K562 (cell line): ENCODE results near the gene TK1. TPM values are rescaled to one million over a fixed set of nuclear protein-coding genes. Genes with fewer than 3 reads are reported as not detected.

Experiments used
- ATAC-seq: fragments of 200-7000 bp; cut with Tn5 transposase; 3 replicates; pipeline ENCODE4 v1.9.1; 2020; ENCODE audit warnings: moderate library complexity
- BruUV-seq: library from RNA; stranded (reverse); fragments of 400-500 nt; replicated peaks from 2 replicates; lab custom pipeline; 2021; lab: Mats Ljungman, UMichigan
- CTCF ChIA-PET: fragments of 300-600 bp; formaldehyde crosslinking; extraction: SDS; loops from one replicate; lab custom pipeline; 2021; ENCODE audit warnings: low intra/inter-chr PET ratio; lab: Yijun Ruan, JAX
- POLR2A ChIA-PET: fragments of 300-600, 350-650 bp; sonication (Branson Sonifier 250); formaldehyde crosslinking; extraction: SDS; loops from one replicate; lab custom pipeline; 2021; ENCODE audit warnings: antibody characterized with exemption, inconsistent platforms; lab: Yijun Ruan, JAX
- DNase-seq, 4 experiments: peaks; one replicate each; pipeline versions ENCODE4 v3.0.0 to v3.0.0-alpha.2; 2011 to 2018; ENCODE audit warnings: low spot score in 3 of 4, mixed read lengths in 3 of 4; ENCODE audit errors: extremely low read depth in 1 of 4
- FAIRE-seq: peaks from 2 replicates; lab custom pipeline; 2011; peaks lifted over from hg19 to GRCh38; lab: Jason Lieb, UNC
- H2AFZ ChIP-seq: 2 replicates; pipeline ENCODE4 v1.6.0; 2011; ENCODE audit warnings: low read depth, low read length, control low read depth, inconsistent platforms
- H3K27ac ChIP-seq: fragments of 200-600 bp; 3 replicates; pipeline ENCODE4 v1.8.0; 2011; ENCODE audit warnings: low read depth, mild to moderate bottlenecking, control low read depth, inconsistent platforms, low read length, moderate library complexity, mixed read lengths; ENCODE audit errors: extremely low read depth
- H3K27me3 ChIP-seq, 2 experiments: fragments of 300-600 bp in 1 of 2; 2 replicates in 1 of 2; 3 replicates in 1 of 2; pipeline versions ENCODE4 v1.6.0 to v1.8.0; 2011; ENCODE audit warnings: inconsistent platforms in 2 of 2, low read length in 2 of 2, mild to moderate bottlenecking in 1 of 2, mixed read lengths in 1 of 2, moderate library complexity in 1 of 2; ENCODE audit not compliant: control insufficient read depth in 2 of 2, insufficient read depth in 2 of 2
- H3K36me3 ChIP-seq: fragments of 300-600 bp; 3 replicates; pipeline ENCODE4 v1.8.0; 2011; ENCODE audit warnings: mild to moderate bottlenecking, low read length, inconsistent platforms; ENCODE audit not compliant: control insufficient read depth, insufficient read depth
- H3K4me1 ChIP-seq, 2 experiments: fragments of 200-600 bp in 1 of 2; replicated peaks in 1 of 2; 2 replicates in 1 of 2; 3 replicates in 1 of 2; pipeline versions ENCODE4 v1.5.1 to v1.8.0; 2011; ENCODE audit warnings: inconsistent platforms in 2 of 2, low read length in 2 of 2, mild to moderate bottlenecking in 1 of 2, mixed read lengths in 1 of 2, moderate library complexity in 1 of 2; ENCODE audit not compliant: control insufficient read depth in 2 of 2, insufficient read depth in 2 of 2
- H3K4me2 ChIP-seq: 2 replicates; pipeline ENCODE4 v1.6.1; 2011; ENCODE audit warnings: low read length, control low read depth, inconsistent platforms, mixed read lengths; ENCODE audit not compliant: insufficient read depth
- H3K4me3 ChIP-seq: fragments of 200-600 bp; sonication (generic), shearing (Covaris generic); 2 replicates; pipeline ENCODE4 v1.5.1; 2016; ENCODE audit warnings: control low read depth, inconsistent platforms
- H3K79me2 ChIP-seq: fragments of 200-600 bp; 3 replicates; pipeline ENCODE4 v1.8.0; 2011; ENCODE audit warnings: low read length, inconsistent platforms; ENCODE audit not compliant: control insufficient read depth, insufficient read depth
- H3K9ac ChIP-seq, 2 experiments: 2 replicates each; pipeline versions ENCODE4 v1.6.0 to v1.6.1; 2011; ENCODE audit warnings: low read depth in 2 of 2, low read length in 2 of 2, control low read depth in 1 of 2, inconsistent platforms in 1 of 2, mild to moderate bottlenecking in 1 of 2, mixed read lengths in 1 of 2; ENCODE audit not compliant: insufficient read depth in 1 of 2
- H3K9me1 ChIP-seq: one replicate; pipeline ENCODE4 v1.6.0; 2011; ENCODE audit warnings: inconsistent platforms, mild to moderate bottlenecking, low read length, moderate library complexity; ENCODE audit not compliant: control insufficient read depth, insufficient read depth
- H3K9me3 ChIP-seq: replicated peaks from 2 replicates; pipeline ENCODE4 v1.5.1; 2011; ENCODE audit warnings: low read depth, low read length, inconsistent platforms; ENCODE audit not compliant: control insufficient read depth, insufficient read depth
- H4K20me1 ChIP-seq: replicated peaks from 2 replicates; pipeline ENCODE4 v1.6.1; 2011; ENCODE audit warnings: low read length, inconsistent platforms, mixed read lengths; ENCODE audit not compliant: control insufficient read depth, insufficient read depth
- ATF3 ChIP-seq, 2 experiments: fragments of 450-650 bp in 1 of 2; sonication (generic) in 1 of 2; formaldehyde crosslinking in 1 of 2; IDR thresholded peaks in 1 of 2; conservative IDR thresholded peaks in 1 of 2; 2 replicates each; pipeline versions ENCODE4 v1.6.1 to v1.8.1; 2016 to 2023; ENCODE audit warnings: mild to moderate bottlenecking in 2 of 2, moderate library complexity in 2 of 2, inconsistent platforms in 1 of 2, missing genetic modification reagents in 1 of 2
- E4F1 ChIP-seq: fragments of 250-450 bp; sonication (Bioruptor Pico); IDR thresholded peaks from 2 replicates; pipeline ENCODE4 v1.5.0; 2021; ENCODE audit warnings: mild to moderate bottlenecking, borderline replicate concordance
- ERF ChIP-seq: fragments of 450-650 bp; formaldehyde crosslinking; IDR thresholded peaks from 2 replicates; pipeline ENCODE4 v1.4.0; 2020; ENCODE audit warnings: mild to moderate bottlenecking, mixed read lengths
- MLX ChIP-seq, 2 experiments: fragments of 450-650 bp in 1 of 2; sonication (generic) in 1 of 2; formaldehyde crosslinking; conservative IDR thresholded peaks; 2 replicates each; pipeline versions ENCODE4 v1.4.0 to v1.8.1; 2020 to 2022; ENCODE audit warnings: mild to moderate bottlenecking in 1 of 2, missing genetic modification reagents in 1 of 2
- NFE2 ChIP-seq: IDR thresholded peaks from 2 replicates; pipeline ENCODE4 v1.6.1; 2014; ENCODE audit warnings: antibody characterized with exemption, low read depth
- NKRF ChIP-seq: fragments of 450-650 bp; IDR thresholded peaks from 2 replicates; pipeline ENCODE4 v1.6.1; 2016; ENCODE audit warnings: borderline replicate concordance
- TFAP4 ChIP-seq: sonication (generic); formaldehyde crosslinking; IDR thresholded peaks from 2 replicates; pipeline ENCODE4 v1.8.0; 2022; ENCODE audit warnings: missing genetic modification reagents, mild to moderate bottlenecking, moderate library complexity, borderline replicate concordance
- XRCC5 ChIP-seq: fragments of 200-400 bp; formaldehyde crosslinking; IDR thresholded peaks from 2 replicates; pipeline ENCODE4 v1.6.1; 2017; ENCODE audit warnings: low read depth, mild to moderate bottlenecking, low read length
- ZBTB26 ChIP-seq: fragments of 450-650 bp; formaldehyde crosslinking; IDR thresholded peaks from 2 replicates; pipeline ENCODE4 v1.4.0; 2022; ENCODE audit warnings: missing genetic modification characterization
- ZNF277 ChIP-seq: fragments of 250-450 bp; sonication (Bioruptor Pico); IDR thresholded peaks from 2 replicates; pipeline ENCODE4 v1.8.0; 2022; ENCODE audit warnings: inconsistent platforms, mild to moderate bottlenecking, moderate library complexity, borderline replicate concordance
- WGBS: fragments of 100-300 bp; shearing (Covaris generic); methylation state at CpG from one replicate; pipeline ENCODE4 v1.1.6; 2016; ENCODE audit warnings: low coverage, mixed read lengths; ENCODE audit not compliant: insufficient coverage; ENCODE audit errors: missing lambda C conversion rate; 5-methylcytosine and 5-hydroxymethylcytosine counted together
- in situ Hi-C: fragments of 300-500 bp; cut with MboI; formaldehyde crosslinking; loops from 4 replicates; pipeline ENCODE4 v1.15.0; 2018; ENCODE audit warnings: inconsistent platforms, mixed read lengths
- intact Hi-C: fragments of 100-400 bp; cut with micrococcal nuclease; formaldehyde crosslinking; loops from 2 replicates; pipeline ENCODE4 v1.14.2; 2022
- polyA plus RNA-seq, 8 experiments: library from polyadenylated mRNA; depleted of rRNA in 4 of 8; stranded (reverse) in 5 of 8; unstranded in 3 of 8; fragments of >200 nt; fragmentation: Nextera tagmentation in 2 of 8; fragmentation: Illumina TruSeq in 1 of 8; extraction: Ambion mirVana in 2 of 8; extraction: Trizol in 1 of 8; gene quantifications; 2 replicates each; pipeline versions ENCODE4 v1.2.1 to v1.2.3, GENCODE V29; 2011 to 2014; ENCODE audit warnings: inconsistent platforms in 1 of 8, missing spikeins in 1 of 8
- total RNA-seq, 7 experiments: library from RNA; depleted of rRNA in 6 of 7; stranded (reverse); fragments of >200 nt in 6 of 7; fragmentation: Illumina TruSeq in 2 of 7; extraction: Trizol in 2 of 7; gene quantifications; 2 replicates each; pipeline versions ENCODE4 v1.2.1 to v1.2.3, GENCODE V29; 2011 to 2021; ENCODE audit warnings: low replicate concordance in 1 of 7

Gene TK1
- total and polyA plus RNA-seq, 9 of the 15 experiments (the other 6 are each of a cell fraction or from before 2014, with no cell fraction given): 8.4 to 280 (median 103) TPM

GRCh38 chr17:78227455-78227916 is 40.6 kb upstream of the TK1 start:
- POLR2A ChIA-PET: interaction anchor here (0.6 to 4.3 kb wide), 5 partner anchors 10 to 297 kb away, joined by 3 to 30 read pairs (median 9); partner anchors contain the start of gene BIRC5
- Histone ChIP-seq H3K9me1 (no peaks in the 10 kb centered on the region), H4K20me1 (0 out of 2 replicates have a peak, but pooled peaks cover 2% of the 10 kb centered on the region), H3K9me3 (no peaks in the 10 kb centered on the region), H3K79me2 (no peaks in the 10 kb centered on the region), H3K4me1 (peaks cover 0 to 30% of the 10 kb centered on the region in 2 experiments; a peak in 3 of 5 replicates), H3K4me2 (no peak overlapping the region), H2AFZ (no peak overlapping the region), H3K36me3 (peaks cover 30% of the 10 kb centered on the region; the same call in 2 of the 3 replicates), H3K4me3 (no peak overlapping the region), H3K27me3 (no peaks in the 10 kb centered on the region), H3K27ac (no peak overlapping the region), H3K9ac (peak overlapping the region in 1 of 2 experiments; percentile 73; a peak in 1 of 4 replicates)
- intact Hi-C loops: no loop called here
- CTCF ChIA-PET: no interaction called here
- DNase-seq (no peak), ATAC-seq (no peak), FAIRE-seq (no peak)
- no TSS peak for BruUV-seq
- 34% methylated on average over 10 of the region's 10 CpGs for WGBS
- in situ Hi-C loops: no loop called here
- no peak for TF ChIP-seq ZNF277
- peak; percentile 49; the same call in 1 of the 2 replicates for TF ChIP-seq TFAP4 (CRISPR knock-in tag)
- no peak for TF ChIP-seq ZBTB26
- 0 out of 2 replicates have a peak, but pooled peaks have one; percentile 41 for TF ChIP-seq ATF3 (IDR thresholded peaks at IDR 0.05)
- no peak for TF ChIP-seq ATF3 (CRISPR knock-in tag; conservative IDR thresholded peaks at IDR 0.05)
- TF ChIP-seq ERF (CRISPR knock-in tag): no peak
- no peak for TF ChIP-seq NFE2
- no peak for TF ChIP-seq MLX (CRISPR knock-in tag; conservative IDR thresholded peaks at IDR 0.05)
- TF ChIP-seq XRCC5: no peak
- TF ChIP-seq E4F1 (CRISPR knock-in tag): no peak
- TF ChIP-seq NKRF: no peak
